ENCODE measurements around the gene FOXC1. TPM values are rescaled to one million over a fixed set of nuclear protein-coding genes. Genes with fewer than 3 reads are reported as not detected.

Gene FOXC1
- total RNA-seq, 1 experiment from 2014 or later = not detected

- H2AK5ac ChIP-seq (ENCODE audit: insufficient read length, low read length) = no peak overlapping the region
- no peak overlapping the region for H4K8ac ChIP-seq (replicated peaks; ENCODE audit: insufficient read length, low read depth, low read length)
- Mint-ChIP-seq H3K27ac (no peak overlapping the region), H3K9me3 (peaks cover 0 to 4% of the 10 kb centered on the region in 2 experiments; a peak in 2 of 5 replicates), H3K36me3 (ENCODE audit: insufficient read depth in 1 of 3, low read depth in 3 of 3) (no peaks in the 10 kb centered on the region), H3K27me3 (ENCODE audit: low read depth) (peaks cover 87% of the 10 kb centered on the region), H3K4me1 (peaks cover 34 to 42% of the 10 kb centered on the region in 2 experiments), H3K4me3 (peak overlapping the region; percentile 39 to 76)
- no peak overlapping the region for H3K27ac ChIP-seq (ENCODE audit: insufficient read length, low read depth, low read length)
- H3K56ac ChIP-seq (ENCODE audit: insufficient read length, low read depth, low read length) = no peak overlapping the region
- peaks cover 76% of the 10 kb centered on the region for H3K27me3 ChIP-seq (ENCODE audit: insufficient read depth, low read length)
- H3K4me1 ChIP-seq (ENCODE audit: insufficient read depth, low read length) = no peaks in the 10 kb centered on the region; the same call in 1 of the 2 replicates
- no peak overlapping the region for H4K5ac ChIP-seq (ENCODE audit: insufficient read length, low read depth, low read length)
- H3K14ac ChIP-seq (ENCODE audit: insufficient read depth, low read length) = no peak overlapping the region; the same call in 1 of the 2 replicates
- H3K4me2 ChIP-seq (ENCODE audit: insufficient read depth, insufficient read length, low read length) = peak overlapping the region; percentile 47
- no peak overlapping the region for H2AFZ ChIP-seq (ENCODE audit: low read length)
- no peak overlapping the region for H2BK5ac ChIP-seq (ENCODE audit: insufficient read length, low read length)
- no peak for TF ChIP-seq CTCF (conservative IDR thresholded peaks at IDR 0.05)
- no peaks in the 10 kb centered on the region for H3K79me1 ChIP-seq (ENCODE audit: insufficient read depth, low read depth, low read length, poor library complexity, severe bottlenecking)
- H4K91ac ChIP-seq (ENCODE audit: insufficient read length, low read depth, low read length) = no peak overlapping the region
- H3K79me2 ChIP-seq (ENCODE audit: insufficient read depth, low read length) = no peaks in the 10 kb centered on the region
- no peak overlapping the region for H2BK15ac ChIP-seq (ENCODE audit: low read depth, low read length)
- H3K23ac ChIP-seq (ENCODE audit: insufficient read length, low read depth, low read length) = no peak overlapping the region
- H3K23me2 ChIP-seq (ENCODE audit: insufficient read length, low read depth, low read length, poor library complexity, severe bottlenecking) = peaks cover 22% of the 10 kb centered on the region
- H3K9ac ChIP-seq (ENCODE audit: extremely low read depth, insufficient read length, low read length) = no peak overlapping the region
- H3T11ph ChIP-seq (ENCODE audit: low read length) = no peak overlapping the region
- no peak for DNase-seq
- no peak overlapping the region for H3K18ac ChIP-seq (ENCODE audit: insufficient read length, low read depth, low read length)
- no peak overlapping the region for H2BK120ac ChIP-seq (ENCODE audit: low read depth, low read length, poor library complexity, severe bottlenecking)
- no peak overlapping the region for H2BK12ac ChIP-seq (ENCODE audit: insufficient read length, low read depth, low read length)
- no peaks in the 10 kb centered on the region for H3K9me3 ChIP-seq (ENCODE audit: control insufficient read depth, low read depth, low read length)
- no peak overlapping the region for H3K4ac ChIP-seq (ENCODE audit: low read depth, low read length)
- WGBS (ENCODE audit: extremely low coverage, insufficient read length, low lambda C conversion rate) = no CpG with 5 or more reads among the region's 101 CpGs
- no peak overlapping the region for H2BK20ac ChIP-seq (ENCODE audit: low read depth, low read length, poor library complexity, severe bottlenecking)
- H4K20me1 ChIP-seq (ENCODE audit: control insufficient read depth, insufficient read depth, insufficient read length) = no peaks in the 10 kb centered on the region
Observed at GRCh38 chr6:1610497-1611321, 994 bp downstream of the FOXC1 start.

All from H9 (cell line).